GM21528 (cell line): ENCODE measurements around the gene CEP85L.
A peak's percentile ranks its signal among the peaks of the same experiment; 100 is the strongest.

Source experiments
- ATAC-seq: cut with Tn5 transposase; IDR thresholded peaks from one replicate; pipeline ENCODE4 v1.9.1; 2021; ENCODE audit warnings: mild to moderate bottlenecking, moderate library complexity; ENCODE audit not compliant: unreplicated experiment, low FRiP score

The CEP85L gene

DNA sequence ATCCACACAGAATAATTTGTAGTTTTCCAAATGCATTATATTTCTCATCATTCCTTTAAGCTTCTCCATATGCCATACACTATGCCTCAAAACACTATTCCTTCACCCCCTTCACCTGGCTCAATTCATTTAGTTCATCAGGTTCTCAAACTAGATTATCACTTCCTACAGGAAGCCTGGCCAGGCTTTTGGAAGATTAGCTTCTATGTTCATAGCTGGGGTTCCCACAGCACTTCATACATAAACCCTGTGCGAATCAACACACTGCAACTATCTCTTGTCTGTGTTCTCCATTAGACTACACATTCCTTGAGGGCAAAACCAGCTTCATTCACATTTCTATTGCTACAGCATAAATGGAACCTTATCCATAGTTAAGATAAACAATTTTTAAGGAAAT is 143.8 kb downstream of the CEP85L start:
- no peak for ATAC-seq

DNA sequence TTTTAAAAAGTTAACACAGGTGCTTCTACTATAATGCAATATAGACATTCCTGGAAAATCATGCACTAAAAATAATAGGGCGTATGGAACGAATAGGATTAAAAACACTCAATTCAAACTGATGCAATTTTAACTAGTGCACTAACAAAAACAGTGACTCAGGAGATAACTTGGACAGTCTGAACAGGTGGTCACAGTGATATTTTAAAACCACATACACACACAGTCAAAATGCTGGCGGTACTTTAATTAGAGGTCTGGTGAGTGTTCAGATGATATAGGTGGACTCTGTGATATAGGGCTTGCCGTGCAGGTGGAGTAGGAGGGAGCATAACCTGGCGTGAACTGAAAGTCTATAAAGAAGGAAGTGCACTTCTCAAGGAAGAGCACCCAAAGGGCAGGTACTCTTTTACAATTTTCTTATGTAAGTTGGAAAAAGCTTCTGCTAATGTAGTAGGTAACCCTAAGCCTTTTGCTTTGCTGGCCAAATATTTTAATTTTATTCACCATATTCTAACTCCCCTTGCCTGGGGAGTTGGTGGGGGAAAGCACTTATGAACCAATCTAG is 145.2 kb downstream of the CEP85L start:
- no peak for ATAC-seq

DNA sequence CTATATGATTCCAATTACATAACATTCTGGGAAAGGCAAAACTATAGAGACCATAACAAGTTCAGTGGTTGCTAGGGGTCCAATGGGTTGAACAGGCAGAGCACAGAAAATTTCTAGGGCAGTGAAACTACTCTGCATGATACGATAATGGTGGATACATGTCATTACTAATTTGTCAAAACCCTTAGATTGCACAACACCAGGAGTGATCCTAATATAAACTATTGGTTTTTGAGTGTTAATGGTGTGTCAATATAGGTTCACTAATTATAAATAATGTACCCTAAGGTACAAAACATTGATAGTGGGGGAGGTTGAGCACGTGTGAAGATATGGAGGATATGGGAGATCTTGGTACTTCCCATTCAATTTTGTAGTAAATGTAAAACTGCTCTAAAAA is 145.7 kb downstream of the CEP85L start:
- ATAC-seq, result no peak

DNA sequence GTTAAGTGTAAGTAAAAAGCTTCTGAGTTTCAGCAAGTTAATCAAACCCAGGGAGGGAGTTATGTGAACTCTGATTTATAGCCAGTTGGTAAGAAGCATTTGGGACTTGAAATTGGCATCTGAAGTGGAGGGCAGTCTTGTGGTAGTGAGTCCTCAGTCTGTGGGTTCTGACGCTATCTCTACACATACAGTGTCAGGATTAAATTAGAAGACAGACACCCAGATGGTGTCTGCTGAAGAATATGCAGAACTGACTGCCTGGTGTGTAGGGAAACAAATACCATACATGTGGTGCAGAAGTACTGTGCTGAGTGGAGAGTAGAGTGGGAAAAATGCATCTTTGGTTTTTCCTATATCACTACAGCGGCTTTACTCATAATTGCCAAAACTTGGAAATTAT is 146.8 kb downstream of the CEP85L start:
- ATAC-seq, result no peak

DNA sequence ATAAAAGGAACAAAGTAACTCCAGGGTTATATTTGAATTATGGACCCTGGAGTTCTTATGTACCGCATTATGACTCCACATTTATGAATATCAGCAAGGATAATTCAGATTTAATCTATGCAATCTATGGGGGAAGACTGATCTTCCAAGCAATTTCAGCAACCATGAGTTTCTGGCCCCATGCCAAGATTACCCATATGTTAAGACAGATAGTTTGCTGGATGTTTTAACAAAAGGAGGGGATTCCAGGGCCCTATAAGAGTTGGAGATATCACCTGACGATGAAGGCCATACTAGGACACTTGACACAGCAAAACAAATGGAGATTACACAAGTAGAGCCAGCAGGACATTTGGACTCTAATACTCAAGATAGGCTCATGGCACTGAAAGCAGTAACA is 149.2 kb downstream of the CEP85L start:
- ATAC-seq, result no peak

DNA sequence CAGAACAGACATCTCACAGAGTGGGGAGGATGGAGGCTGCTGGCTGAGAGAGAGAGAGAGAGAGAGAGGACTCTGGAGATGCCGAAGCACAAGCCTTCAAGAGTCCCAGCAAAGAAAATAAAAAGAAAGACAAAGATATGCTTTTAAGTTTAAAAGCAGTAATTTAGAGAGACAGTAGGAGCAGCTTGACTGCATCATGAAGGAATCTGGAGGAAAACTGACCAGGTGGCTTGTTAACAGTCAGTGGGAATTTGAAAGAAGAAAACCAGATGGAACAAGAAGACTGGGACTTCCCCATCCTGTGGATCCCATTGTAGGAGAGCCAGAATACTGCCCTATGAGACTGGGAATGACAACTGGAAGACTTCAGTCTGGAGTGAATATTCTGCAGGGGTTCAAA is 149.6 kb downstream of the CEP85L start:
- no peak for ATAC-seq

DNA sequence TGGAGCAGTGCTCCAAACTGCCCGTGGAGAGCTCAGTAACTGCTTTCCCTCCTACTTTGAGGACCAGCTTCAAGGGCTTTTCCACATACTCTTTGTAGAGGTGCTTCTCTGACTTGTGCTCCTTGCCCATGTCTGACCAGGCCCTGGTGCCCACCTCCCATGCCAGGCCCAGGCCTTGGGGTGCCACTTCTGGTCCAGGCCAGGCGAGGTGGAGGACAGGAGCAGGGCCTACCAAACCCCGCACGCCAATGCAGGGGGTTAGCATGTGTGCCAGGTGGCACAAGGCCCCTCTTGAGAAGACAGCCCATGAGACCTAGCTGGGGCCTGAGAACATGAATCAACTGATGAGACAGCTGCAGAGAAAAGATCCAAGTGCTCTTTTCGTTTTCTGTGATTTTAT is 150.3 kb downstream of the CEP85L start:
- no peak for ATAC-seq

DNA sequence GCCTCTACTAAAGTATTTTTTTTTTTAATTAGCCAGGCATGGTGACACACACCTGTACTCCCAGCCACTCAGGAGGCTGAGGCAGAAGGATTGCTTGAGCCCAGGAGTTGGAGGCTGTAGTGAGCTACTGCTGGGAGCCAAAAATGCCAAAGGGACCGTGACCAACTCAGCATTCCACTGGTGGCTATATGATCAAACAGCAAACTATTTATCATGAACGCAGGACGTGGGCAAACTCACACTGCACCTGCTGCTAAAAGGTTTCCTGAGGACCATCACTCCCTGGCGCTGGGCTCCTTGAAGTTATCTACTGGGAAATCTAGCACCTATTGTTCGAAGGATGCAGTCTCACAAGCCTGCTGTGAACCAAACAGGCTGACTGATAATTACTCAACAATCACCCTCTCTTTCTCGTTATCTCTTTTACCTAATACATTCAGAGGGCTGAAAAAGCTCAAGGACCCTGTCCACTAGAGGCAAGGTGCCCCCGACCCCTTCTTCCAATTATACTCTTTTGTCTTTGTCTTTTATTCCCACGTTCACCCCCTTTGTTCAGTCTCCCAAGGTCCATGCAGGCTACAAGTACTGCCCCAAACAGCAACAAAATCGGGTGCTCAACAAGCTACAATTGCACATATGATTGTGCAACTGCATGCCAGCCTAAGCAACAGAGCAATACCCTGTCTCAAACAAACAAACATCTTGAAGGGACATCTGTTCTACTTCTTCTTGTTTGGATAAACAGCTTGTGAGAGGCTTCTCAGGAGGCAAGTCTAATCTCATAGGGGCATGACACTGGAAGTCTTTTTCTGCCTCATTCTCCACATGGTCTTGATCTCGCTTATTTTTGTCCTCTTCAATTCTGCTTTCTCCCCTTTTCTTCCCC is 151.0 kb downstream of the CEP85L start:
- ATAC-seq, result no peak

DNA sequence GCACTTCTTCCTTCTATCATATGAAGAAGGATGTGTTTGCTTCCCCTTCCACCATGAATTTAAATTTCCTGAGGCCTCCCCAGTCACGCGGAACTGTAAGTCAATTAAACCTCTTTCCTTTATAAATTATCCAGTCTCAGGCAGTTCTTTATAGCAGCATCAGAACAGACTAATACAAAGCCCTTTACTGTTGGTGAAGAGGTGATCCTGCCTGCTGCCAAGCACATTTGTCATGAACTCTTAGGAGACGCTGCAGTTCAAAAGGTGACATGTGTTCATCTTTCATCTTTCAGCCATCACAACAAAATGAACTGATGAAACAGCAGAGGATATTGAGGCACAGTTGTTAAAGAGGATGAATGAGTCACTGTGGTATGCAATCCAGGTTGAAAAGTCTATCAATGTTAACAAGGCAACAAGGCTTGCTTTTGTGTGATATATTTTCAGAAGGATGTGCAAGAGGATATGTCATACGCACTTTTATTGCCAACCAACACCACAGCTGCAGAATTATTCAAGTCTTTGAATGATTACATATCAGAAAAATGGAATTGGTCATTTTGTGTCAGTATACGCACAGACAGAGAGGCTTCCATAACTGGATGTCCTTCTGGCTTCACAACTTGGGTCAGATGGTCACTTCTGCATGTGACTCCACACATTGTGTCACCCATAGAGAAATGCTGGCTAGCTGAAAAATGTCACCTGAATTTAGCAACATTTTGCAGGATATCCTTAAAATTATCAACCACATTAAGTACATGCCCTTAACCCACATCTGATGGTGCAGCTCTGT is 155.7 kb downstream of the CEP85L start:
- no peak for ATAC-seq

DNA sequence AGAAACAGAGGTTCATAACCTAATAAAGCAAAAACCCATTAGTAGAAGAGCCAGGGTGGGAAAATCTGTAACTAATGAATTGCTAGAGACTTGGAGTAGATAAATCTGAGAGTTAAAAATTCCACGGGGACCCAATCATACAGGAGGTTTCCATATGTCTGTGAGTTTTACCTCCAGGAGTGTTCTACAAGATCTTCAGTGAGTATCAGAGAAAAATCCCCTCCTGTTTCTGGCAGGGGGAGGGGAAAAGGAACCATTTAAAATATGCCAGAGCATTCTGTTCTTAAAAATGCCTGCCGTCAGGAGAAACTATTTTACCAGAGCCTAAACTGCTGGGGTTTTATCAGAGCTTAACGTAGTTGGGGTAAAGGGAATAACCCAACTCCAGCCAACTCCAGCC is 157.3 kb downstream of the CEP85L start:
- no peak for ATAC-seq

DNA sequence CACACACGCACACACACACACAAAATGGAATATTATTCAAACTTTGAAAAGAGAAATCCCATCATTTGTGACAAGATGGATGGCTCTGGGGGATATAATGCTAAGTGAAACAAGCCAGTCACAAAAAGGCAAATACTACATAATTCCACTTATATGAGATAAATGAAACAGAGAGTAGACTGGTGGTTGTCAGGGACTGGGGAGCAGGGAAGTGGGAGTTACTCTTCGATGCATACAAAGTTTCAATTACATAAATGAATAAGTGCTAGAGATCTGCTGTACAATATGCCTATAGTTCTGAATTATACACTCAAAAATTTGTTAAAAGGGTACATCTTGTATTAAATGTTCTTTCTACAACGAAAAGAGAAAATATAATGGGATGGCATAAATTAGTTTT is 161.4 kb downstream of the CEP85L start:
- no peak for ATAC-seq

DNA sequence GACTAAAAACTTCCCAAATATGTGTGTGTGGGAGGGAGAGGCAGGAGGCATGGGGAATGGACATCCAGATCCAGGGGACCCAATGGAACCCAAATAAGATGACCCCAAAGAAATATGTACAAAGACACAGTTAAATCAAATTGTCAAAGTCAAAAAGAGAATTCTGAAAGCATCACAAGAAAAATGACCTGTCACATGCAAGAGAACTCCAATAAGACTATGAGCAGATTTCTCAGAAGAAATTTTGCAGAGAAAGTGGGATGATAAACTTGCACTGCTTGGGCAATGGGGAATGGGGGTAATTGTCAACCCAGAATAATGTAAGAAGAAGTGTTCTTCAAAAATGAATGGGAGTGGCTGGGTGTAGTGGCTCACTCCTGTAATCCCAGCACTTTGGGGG is 162.8 kb downstream of the CEP85L start:
- no peak for ATAC-seq

DNA sequence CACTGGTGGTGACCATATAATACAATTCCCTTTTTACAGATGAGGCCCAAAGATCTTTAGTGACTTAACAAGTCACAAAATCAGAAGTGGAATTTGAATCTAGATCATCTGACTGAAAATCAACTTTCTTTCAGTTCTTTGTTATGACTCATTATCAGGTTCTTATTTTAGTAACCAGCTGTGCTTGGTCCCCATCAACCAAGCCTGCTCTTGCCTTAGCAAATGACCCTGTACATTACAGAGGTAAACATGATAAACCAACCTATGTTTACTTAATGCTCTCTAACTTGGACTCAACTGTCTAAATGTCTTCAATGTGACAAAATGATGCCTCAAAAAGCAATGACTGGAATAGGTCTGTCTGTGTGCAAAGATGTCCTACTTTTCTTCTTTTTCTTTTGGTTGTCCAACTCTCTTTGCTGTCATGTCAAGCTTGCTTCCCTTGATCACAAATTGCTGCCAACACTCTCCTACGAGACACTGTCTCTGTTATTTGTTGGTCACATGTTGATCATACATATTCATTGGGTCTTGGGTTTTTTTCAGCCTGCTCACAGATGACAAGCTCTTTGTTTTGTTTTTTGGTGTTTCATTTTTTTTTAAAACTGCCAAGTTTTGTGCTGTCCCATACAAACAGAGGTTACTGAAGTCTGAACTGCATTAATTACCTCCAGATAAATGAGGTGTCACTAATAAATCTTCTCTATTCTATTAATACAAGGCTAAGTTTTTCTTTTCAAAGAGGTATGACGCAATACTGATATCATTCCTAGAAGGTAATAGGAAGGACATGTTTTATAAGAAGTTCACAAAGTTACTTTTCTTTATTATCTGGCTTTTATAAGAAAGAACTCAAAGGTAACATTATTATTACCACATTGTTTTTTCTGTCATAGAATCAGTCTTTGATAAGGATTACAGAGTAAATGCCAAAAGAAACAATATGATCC is 165.5 kb downstream of the CEP85L start:
- peak; percentile 89 for ATAC-seq

DNA sequence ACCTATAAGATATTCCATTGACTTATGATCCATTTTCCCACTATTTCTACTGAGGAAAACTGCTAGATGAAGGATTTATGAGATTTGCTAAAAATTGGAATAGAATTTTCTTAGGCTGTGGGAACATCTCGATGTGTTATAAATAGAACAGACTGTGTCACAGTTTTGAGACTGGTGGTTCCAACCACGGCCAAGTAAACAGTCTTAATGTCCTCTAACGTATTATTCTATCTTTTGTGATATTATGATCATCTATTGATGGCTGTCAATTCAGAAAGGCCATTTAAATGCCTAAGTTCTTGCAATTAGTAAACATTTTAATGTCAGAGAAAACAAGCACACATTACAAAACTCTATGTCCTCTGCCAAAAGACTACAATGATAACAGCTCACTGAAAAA is 174.8 kb downstream of the CEP85L start:
- no peak for ATAC-seq

DNA sequence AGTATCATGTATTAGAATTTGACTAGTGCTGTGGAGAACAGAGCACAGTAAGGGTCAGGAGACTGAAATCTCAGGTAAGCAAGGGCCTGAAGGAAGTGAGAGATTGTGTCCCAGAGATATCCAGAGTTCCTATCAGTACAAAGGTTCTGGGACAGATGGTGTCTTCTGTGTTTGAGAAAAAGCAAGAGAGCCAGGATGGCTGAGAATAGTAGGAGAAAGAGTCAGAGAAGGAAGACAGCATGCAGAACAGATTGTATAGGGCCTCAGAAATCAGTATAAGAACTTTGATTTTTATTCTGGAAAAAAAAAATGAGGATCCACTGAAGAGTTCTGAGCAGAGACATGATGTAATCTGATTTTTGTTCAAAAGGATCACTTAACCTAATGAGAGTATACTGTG is 178.1 kb downstream of the CEP85L start:
- ATAC-seq, result no peak

DNA sequence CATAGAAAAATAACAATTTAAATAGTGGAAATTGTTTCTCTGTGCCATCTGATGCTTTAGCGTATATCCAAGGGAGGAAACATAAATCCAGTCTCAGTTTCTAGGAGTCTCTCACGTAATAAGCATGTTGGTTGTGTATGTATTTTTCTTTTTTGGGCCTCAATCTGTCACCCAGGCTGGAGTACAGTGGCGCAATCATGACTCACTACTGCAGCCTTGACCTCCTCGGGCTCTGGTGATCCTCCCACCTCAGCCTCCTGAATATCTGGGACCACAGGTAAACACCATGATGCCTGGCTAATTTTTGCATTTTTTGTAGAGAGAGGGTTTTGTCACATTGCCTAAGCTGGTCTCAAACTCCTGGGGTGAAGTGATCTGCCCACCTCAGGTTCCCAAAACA is 181.9 kb downstream of the CEP85L start:
- no peak for ATAC-seq

DNA sequence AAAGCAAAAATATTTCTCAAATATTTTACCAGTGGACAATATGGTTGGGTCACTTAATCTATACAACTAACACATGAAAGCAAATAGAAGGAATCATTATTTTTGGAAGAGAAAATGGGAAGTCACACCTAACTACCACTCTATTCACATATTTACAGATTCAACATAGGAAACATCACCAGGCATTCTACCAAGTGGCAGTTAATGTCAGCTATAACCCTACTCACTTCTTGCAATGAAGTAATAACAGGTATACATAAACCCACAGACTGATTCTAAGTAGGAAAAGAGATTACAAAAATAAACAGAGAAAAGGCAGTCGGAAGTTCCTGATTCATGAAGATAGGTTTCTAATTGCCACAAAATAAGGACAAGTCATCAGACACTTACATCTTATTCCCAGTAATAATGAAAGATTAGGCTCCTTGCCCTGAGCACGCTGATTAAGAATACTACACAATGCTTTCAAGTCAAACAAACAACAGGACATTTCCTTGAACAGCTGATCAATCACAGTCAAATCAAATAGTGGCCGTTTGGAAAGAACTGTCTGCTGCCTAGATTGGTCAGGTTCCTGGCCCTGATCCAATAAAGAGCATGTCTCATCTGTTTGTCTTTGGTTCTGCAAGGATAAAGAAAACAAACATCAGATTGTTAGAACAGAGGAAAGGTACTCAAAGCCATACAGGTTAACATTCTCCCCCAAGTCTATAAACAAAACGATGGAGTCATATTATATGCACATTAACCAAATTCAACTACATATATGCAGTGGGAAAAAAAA is 182.5 kb downstream of the CEP85L start:
- ATAC-seq, result no peak

DNA sequence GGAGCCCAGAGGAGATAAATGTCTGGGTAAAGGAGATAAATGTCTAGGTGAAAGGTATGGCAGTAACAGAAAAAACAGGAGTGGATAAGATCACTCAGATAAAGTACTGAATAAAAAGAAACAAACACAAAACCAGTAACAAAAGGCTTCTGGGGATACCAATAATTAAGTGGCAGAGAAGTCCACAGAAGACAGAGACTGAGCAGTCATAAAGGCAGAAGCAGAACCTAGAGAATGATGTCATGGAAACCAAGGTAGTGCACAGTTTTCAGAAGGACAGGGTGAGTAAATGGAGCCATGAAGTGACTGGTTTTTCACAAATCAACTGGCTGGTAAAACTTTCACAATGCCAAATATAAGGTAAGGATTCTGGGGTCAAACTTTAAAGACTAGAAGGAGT is 184.2 kb downstream of the CEP85L start:
- ATAC-seq, result no peak

DNA sequence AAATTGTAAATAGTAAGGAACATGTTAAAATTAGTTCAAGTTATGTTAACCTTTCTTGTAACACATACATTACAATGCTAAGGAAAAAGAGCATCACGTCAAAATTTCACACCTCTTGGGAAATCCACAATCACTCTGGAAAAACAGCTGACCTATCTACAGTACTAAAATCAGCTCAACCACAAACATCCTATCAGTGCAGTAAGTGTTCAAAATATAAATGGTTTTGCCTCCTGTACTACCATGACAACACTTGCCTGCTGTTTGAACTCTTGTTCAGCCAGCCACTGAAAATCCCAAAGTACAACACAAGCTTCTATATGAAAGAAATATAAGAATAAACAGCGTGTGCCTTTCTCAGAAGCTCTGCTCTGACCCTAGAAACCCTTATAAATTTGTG is 186.8 kb downstream of the CEP85L start:
- no peak for ATAC-seq
